GM10266 (cell line): ENCODE results near the gene LMNA.

Source experiments
- DNase-seq: peaks from one replicate; pipeline ENCODE4 v3.0.0; 2012; ENCODE audit errors: extremely low spot score
- TF ChIP-seq, protein P1 (sequence below): IDR thresholded peaks from 2 replicates; pipeline ENCODE4 v1.5.1; 2012; ENCODE audit warnings: mild to moderate bottlenecking, low read depth; ENCODE audit not compliant: control insufficient read depth, insufficient read depth; ENCODE audit errors: missing control alignments

LMNA gene

DNA sequence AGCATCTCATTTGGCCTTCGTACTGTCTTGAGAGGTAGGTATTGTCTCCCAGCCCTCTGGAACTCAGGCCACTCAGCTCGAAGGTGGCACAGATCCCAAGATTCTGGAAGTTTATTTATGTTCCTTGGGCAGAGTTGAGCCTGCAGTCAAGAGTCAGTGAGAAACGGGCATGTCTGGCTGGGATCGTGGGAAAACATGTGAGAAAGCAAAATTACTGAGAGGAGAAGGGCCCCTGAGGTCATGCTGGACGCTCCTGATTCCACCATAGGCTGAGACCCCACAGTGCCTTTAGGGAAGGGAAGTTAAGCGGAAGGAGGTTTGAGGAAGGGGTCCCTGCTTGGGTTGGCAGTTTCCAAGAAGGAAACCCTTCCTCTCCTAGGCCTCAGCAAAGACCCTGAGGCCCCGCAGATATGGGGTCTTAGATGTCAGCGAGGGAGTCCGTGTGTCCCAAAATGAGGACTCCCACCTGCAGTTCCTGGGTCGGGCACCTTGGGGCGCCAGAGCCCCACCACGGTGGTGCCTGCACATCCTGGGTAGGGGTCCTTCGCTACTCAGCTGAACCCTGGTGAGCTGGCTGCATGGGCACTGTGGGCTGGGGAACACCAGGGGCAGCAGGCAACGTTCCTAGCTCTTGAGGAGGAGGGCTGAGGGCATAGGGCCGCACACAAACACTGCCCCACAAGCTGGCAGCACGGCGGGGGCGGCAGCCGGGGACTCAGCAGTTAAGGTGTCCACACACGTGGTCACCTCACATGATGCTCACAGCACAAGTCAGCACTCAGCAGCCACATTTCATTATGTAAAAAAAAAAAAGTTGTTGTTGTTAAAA, 26.6 kb downstream of the LMNA start:
- DNase-seq, result peak; percentile 65
- TF ChIP-seq, protein P1, sequence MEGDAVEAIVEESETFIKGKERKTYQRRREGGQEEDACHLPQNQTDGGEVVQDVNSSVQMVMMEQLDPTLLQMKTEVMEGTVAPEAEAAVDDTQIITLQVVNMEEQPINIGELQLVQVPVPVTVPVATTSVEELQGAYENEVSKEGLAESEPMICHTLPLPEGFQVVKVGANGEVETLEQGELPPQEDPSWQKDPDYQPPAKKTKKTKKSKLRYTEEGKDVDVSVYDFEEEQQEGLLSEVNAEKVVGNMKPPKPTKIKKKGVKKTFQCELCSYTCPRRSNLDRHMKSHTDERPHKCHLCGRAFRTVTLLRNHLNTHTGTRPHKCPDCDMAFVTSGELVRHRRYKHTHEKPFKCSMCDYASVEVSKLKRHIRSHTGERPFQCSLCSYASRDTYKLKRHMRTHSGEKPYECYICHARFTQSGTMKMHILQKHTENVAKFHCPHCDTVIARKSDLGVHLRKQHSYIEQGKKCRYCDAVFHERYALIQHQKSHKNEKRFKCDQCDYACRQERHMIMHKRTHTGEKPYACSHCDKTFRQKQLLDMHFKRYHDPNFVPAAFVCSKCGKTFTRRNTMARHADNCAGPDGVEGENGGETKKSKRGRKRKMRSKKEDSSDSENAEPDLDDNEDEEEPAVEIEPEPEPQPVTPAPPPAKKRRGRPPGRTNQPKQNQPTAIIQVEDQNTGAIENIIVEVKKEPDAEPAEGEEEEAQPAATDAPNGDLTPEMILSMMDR, result peak; percentile 69

DNA sequence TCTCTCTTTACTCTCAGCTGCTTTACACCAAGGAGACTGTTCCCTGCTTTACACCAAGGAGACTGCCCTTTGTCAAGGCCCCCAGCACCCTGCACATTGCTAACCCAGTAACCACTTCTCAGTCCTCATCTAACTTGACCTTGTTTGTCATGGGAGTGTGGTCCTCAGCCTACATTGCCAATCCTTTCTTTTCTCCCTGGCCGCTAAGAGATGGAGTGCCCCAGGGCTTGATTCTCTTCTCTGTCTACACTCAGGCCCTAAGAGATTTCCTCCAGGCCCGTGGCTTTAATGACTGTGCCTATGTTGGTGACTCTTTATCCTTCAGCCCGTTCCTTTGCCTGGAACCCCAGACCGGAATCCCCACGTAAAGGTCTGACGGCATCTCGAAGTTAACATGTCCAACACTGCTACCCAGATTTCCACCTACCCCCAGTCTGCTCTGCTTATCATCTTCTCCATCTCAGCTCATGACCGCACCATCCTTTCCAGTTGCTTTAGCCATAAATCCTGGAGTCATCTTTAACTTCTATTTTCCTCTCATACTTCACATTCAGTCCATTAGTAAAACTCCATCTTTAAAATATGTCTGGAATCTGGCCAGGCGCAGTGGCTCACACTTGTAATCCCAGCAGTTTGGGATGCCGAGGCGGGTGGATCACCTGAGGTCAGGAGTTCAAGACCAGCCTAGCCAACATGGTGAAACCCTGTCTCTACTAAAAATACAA, 29.4 kb downstream of the LMNA start:
- TF ChIP-seq, protein P1, result no peak
- no peak for DNase-seq

DNA sequence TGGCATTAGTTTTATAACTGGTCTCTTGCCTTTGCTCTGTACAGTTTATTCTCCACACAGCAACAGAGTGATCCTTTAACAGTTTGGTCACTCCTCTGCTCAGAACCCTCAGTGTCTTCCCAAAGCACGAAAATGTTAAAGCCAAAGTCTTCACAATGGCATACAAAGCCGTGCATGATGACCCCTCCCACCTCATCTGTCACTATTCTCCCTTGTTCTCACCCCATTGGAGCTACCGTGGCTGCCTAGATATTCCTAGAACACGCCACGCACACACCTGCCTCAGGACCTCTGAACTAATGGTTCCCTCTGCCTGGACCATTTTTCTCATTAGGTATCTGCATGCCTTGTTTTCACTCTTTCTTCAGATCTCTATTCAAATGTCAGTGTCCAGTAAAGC, 30.2 kb downstream of the LMNA start:
- TF ChIP-seq, protein P1, result no peak
- no peak for DNase-seq

DNA sequence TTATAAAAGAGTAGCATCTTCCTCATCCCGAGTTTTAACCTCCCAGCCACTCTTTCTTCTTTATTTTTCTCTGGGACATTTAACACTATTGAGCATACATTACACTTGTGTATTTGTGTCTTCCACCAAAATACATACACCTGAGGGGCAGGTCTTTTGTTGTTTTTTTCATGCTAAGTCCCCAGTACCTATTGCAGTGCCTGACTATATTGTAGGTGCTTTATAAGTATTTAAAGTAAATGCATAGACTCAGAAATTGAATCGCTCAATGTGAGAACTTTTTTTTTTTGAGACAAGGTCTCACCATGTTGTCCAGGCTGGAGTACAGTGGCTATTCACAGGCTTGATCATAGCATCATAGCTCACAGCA, 31.1 kb downstream of the LMNA start:
- TF ChIP-seq, protein P1, result no peak
- no peak for DNase-seq

DNA sequence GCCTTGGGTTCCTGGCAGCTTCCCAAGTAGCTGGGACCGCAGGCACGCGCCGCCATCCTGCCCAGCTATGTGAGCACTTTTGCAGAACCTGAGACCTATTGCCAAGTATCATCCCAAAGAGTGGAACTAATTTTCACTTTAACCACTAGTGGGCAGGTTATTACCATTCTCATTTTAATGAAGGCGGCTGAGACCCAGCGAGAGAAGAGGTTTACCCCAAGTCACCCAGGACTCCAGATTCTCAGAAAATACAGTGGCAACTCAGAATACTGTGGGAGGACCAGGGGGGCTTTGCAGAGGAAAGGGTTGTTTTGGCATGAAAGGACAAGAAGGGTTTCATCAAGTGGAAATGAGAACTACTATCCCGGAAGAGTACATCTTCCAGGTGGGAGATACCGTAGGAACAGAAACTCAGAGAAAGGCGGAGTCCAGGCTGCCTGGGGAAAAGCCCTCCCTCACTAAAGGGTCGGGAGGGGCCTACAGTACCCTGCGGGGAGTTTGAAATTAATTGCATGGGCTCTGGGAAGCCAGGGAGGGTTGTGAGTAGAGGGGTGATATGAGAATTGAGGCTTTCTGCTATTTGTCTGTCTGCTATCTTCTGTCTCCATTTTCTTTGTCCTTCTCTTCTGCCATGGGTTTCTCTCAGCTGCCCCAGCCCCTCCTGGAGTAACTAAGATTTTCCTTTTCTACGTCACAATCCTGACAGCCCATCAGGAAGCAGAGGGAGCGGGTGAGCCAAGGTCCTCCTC, 31.7 kb downstream of the LMNA start:
- TF ChIP-seq, protein P1, result peak; percentile 74
- DNase-seq, result peak; percentile 81

DNA sequence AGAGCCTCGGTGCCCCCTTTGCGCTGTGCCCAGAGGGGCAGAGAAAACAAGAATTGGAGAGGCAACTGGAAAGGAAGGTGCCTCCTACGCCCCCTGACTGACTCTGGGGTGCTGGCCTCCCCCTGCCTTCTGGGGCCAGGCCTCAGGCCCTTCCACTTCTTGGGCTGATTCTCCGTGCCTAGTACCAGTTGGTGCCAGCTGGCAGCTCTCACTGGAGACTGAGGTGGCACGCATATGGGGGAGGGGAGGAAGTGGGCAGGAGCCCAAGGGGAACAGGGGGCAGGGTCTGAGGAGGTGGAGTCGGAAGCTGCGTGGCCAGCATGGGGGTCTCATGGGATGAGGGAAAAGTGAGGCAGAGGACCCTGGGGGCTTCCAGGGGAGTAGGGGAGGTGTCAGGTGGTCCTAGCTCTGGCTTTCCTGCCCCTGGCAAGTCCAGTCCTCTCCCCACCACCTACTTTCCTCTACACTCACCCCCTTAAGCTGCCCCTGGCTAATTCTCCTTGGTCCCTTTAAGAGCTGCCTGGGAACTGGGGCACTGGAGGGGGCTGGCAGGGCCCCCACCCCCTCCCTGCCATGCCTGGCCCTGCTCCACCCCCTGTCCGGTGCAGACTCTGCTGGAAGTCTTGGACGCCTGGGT, 32.4 kb downstream of the LMNA start:
- no peak for DNase-seq
- TF ChIP-seq, protein P1, result no peak
